GM06990 (cell line): ENCODE measurements around the gene NIN.

Source experiments
- DNase-seq: peaks from one replicate; pipeline ENCODE4 v3.0.0-alpha.2; 2011; ENCODE audit not compliant: insufficient read length; ENCODE audit errors: extremely low read depth
- H3K27me3 ChIP-seq: replicated peaks from 2 replicates; pipeline ENCODE4 v1.6.0; 2011; ENCODE audit warnings: low read length; ENCODE audit not compliant: control insufficient read depth, insufficient read depth
- H3K36me3 ChIP-seq: 2 replicates; pipeline ENCODE4 v1.5.1; 2011; ENCODE audit warnings: low read length; ENCODE audit not compliant: control insufficient read depth, insufficient read depth
- H3K4me3 ChIP-seq: replicated peaks from 2 replicates; pipeline ENCODE4 v1.5.1; 2011; ENCODE audit warnings: low read depth, mild to moderate bottlenecking, control low read depth, low read length
- TF ChIP-seq, protein P1 (sequence below): IDR thresholded peaks from 2 replicates; pipeline ENCODE4 v1.5.1; 2011; ENCODE audit warnings: low read length, control low read depth, mild to moderate bottlenecking, inconsistent platforms; ENCODE audit not compliant: insufficient read depth, poor library complexity, severe bottlenecking

The NIN gene

GRCh38 chr14:50830932-50831725 is at the start of gene NIN:
TSS of gene NIN (minus strand) at chr14:50831162. CDS start at chr14:50822056, 9,106 bp downstream.
- Histone ChIP-seq H3K27me3 (no peaks in the 10 kb centered on the region), H3K36me3 (peaks cover 6% of the 10 kb centered on the region), H3K4me3 (peak within 1 kb of the TSS; percentile 89)
- TF ChIP-seq, protein P1, sequence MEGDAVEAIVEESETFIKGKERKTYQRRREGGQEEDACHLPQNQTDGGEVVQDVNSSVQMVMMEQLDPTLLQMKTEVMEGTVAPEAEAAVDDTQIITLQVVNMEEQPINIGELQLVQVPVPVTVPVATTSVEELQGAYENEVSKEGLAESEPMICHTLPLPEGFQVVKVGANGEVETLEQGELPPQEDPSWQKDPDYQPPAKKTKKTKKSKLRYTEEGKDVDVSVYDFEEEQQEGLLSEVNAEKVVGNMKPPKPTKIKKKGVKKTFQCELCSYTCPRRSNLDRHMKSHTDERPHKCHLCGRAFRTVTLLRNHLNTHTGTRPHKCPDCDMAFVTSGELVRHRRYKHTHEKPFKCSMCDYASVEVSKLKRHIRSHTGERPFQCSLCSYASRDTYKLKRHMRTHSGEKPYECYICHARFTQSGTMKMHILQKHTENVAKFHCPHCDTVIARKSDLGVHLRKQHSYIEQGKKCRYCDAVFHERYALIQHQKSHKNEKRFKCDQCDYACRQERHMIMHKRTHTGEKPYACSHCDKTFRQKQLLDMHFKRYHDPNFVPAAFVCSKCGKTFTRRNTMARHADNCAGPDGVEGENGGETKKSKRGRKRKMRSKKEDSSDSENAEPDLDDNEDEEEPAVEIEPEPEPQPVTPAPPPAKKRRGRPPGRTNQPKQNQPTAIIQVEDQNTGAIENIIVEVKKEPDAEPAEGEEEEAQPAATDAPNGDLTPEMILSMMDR, result no peak
- peak; percentile 90 for DNase-seq

DNA sequence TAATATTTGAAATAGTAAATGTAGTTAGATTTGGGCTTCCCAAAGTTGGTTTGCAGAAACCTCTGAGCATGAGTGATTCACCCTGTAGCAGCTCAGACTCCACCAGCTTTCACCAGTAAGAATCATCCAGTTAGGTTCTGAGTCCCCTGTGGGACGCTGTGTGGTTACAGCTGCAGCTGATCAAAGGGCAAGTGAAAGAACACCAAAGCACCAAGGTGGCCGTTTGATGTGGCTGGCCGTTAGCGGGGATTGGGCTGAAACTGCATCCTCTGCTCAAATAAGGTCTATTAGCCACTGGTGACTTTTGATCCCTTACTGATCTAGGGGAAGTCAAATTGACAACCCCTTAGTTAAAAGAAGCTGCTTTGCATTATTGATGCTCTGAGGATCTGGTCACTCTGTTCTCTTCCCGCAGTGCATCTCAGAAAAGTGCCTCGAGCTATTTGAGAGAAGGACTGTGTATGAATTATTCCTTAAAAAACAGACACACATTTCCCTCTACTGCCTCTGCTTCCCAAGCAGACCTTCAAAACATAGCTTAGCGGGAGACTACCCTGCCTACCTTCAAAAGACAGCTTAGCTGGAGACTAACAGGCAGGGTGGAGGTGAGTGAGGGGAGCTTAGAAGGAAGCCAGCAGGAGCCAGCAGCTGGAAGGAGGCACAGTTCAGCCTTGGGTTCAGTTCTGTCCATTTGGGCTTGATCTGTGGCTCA is 44.6 kb upstream of the NIN start:
- TF ChIP-seq, protein P1, result no peak
- H3K4me3 ChIP-seq, result no peak overlapping the region
- DNase-seq, result peak; percentile 79

GRCh38 chr14:50874757-50875156 is 43.8 kb upstream of the NIN start:
- no peak for DNase-seq
- H3K36me3 ChIP-seq, result no peaks in the 10 kb centered on the region

More for the DNA sequence above, 44.6 kb upstream of the NIN start:
- H3K36me3 ChIP-seq, result no peaks in the 10 kb centered on the region
- H3K27me3 ChIP-seq, result no peaks in the 10 kb centered on the region; the same call in 1 of the 2 replicates

DNA sequence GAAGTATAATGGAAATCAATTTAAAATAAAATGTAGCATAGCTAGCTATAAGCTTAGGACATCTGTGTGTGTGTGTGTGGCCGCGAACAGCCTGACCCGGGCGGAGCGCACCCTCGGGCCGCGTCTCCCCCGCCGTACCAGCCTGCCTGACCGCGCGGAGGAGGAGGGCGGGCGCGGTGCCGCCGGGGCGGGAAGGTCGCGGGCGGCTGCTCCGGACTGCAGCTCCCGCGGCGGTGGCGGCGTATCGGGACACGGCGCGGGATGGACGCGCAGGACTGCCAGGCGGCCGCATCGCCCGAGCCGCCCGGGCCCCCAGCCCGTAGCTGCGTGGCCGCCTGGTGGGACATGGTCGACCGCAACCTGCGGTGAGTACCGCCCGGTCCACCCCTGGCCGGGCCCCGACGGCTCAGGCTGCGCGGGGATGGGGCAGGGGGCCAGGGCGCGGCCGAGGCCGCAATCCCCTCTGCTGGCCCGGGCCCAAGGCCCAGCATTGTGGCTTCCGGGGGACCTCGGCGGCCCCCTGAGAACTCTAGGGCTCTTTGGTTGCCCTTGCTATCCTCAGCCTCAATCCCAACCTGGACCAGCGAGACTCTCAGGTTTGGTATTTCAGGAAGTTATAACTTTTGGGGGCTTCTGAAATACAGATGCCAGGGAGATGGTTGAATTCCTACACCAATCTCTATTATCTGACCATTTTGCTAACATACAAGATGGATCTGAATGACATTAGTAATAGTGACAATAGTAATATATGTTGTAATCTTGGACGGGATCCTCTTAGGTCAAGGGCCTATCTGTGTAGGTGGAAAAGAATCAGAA is 41.2 kb upstream of the NIN start, which contains the start of gene ABHD12B:
Gene ABHD12B, plus strand, starts transcription at position 140 of the 819 bp plus-strand sequence. Its CDS starts 122 bp downstream, at position 262.
- DNase-seq, result no peak
- Histone ChIP-seq H3K27me3 (no peaks in the 10 kb centered on the region; the same call in 1 of the 2 replicates), H3K36me3 (no peaks in the 10 kb centered on the region), H3K4me3 (no peak within 1 kb of the TSS)
- TF ChIP-seq, protein P1, result no peak

More at GRCh38 chr14:50874757-50875156, 43.8 kb upstream of the NIN start:
- H3K27me3 ChIP-seq, result no peaks in the 10 kb centered on the region; the same call in 1 of the 2 replicates
- TF ChIP-seq, protein P1, result no peak
- H3K4me3 ChIP-seq, result no peak overlapping the region

DNA sequence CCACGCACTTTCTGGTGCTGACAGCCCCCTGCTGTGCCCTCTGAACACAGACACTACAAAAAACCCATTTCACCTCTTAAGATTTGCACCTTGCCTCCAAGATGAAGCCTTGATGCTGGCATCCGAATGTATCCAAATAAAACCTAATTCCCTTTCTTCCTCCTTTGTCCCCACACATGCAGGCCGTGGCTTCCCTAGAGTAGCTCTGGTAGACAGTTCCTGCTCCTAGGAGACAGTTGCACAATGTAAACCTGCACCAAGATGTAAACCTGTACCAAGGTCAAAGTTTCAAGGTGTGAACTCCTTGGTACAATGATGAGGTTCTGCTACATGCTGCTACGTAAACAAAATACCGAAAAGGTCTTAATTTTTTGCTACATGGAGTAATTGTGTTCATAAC is 40.3 kb upstream of the NIN start:
- Histone ChIP-seq H3K36me3 (no peaks in the 10 kb centered on the region), H3K27me3 (no peaks in the 10 kb centered on the region; the same call in 1 of the 2 replicates), H3K4me3 (no peak overlapping the region)
- TF ChIP-seq, protein P1, result no peak
- no peak for DNase-seq
